Fibroblast of lung (primary cell): ENCODE data around the gene RAB25. TPM values are rescaled to one million over a fixed set of nuclear protein-coding genes. Genes with fewer than 3 reads are reported as not detected.

Source experiments
- DNase-seq, 2 donors: peaks; one replicate each; pipeline versions ENCODE4 v3.0.0 to v3.0.0-alpha.2; 2010; ENCODE audit warnings: low read depth in 2 of 2
- H2AFZ ChIP-seq: 2 replicates; pipeline ENCODE4 v1.5.1; 2012; ENCODE audit warnings: low read length, control low read depth, inconsistent platforms
- H3K27ac ChIP-seq: 2 replicates; pipeline ENCODE4 v1.5.1; 2011; ENCODE audit warnings: low read length, control low read depth; ENCODE audit not compliant: insufficient read depth
- H3K27me3 ChIP-seq: 2 replicates; pipeline ENCODE4 v1.5.1; 2011; ENCODE audit warnings: mild to moderate bottlenecking, low read length; ENCODE audit not compliant: control insufficient read depth, insufficient read depth
- H3K36me3 ChIP-seq: 2 replicates; pipeline ENCODE4 v1.5.1; 2011; ENCODE audit warnings: low read length; ENCODE audit not compliant: control insufficient read depth, insufficient read depth
- H3K4me1 ChIP-seq: 2 replicates; pipeline ENCODE4 v1.5.1; 2011; ENCODE audit warnings: low read length; ENCODE audit not compliant: control insufficient read depth, insufficient read depth; ENCODE audit errors: extremely low read depth
- H3K4me2 ChIP-seq: 2 replicates; pipeline ENCODE4 v1.5.1; 2011; ENCODE audit warnings: low read length, control low read depth; ENCODE audit not compliant: insufficient read depth; ENCODE audit errors: extremely low read depth
- H3K4me3 ChIP-seq, 4 experiments: fragments of 200-600 bp in 1 of 4; sonication (generic) in 1 of 4; replicated peaks in 1 of 4; 2 replicates each; pipeline ENCODE4 v1.5.1; 2011 to 2016; ENCODE audit warnings: low read length in 4 of 4, low read depth in 3 of 4, mild to moderate bottlenecking in 3 of 4, control low read depth in 2 of 4, inconsistent platforms in 1 of 4, mixed read lengths in 1 of 4; ENCODE audit not compliant: insufficient read depth in 1 of 4; ENCODE audit errors: control extremely low read depth in 1 of 4
- H3K79me2 ChIP-seq: 2 replicates; pipeline ENCODE4 v1.5.1; 2012; ENCODE audit warnings: mild to moderate bottlenecking, low read length, inconsistent platforms; ENCODE audit not compliant: control insufficient read depth, insufficient read depth
- H3K9ac ChIP-seq: 2 replicates; pipeline ENCODE4 v1.5.1; 2011; ENCODE audit warnings: mild to moderate bottlenecking, low read length, control low read depth; ENCODE audit not compliant: insufficient read depth
- H3K9me3 ChIP-seq: 2 replicates; pipeline ENCODE4 v1.5.1; 2012; ENCODE audit warnings: low read depth, low read length; ENCODE audit not compliant: control insufficient read depth, insufficient read depth
- H4K20me1 ChIP-seq: 2 replicates; pipeline ENCODE4 v1.5.1; 2011; ENCODE audit warnings: low read length; ENCODE audit not compliant: control insufficient read depth, insufficient read depth; ENCODE audit errors: extremely low read depth
- EZH2 ChIP-seq: IDR thresholded peaks from 2 replicates; pipeline ENCODE4 v1.5.1; 2012; ENCODE audit warnings: low read length, control low read depth, mild to moderate bottlenecking; ENCODE audit errors: missing control alignments
- polyA plus RNA-seq, 2 donors: library from polyadenylated mRNA; depleted of rRNA in 1 of 2; stranded (reverse) in 1 of 2; unstranded in 1 of 2; fragments of >200 nt; gene quantifications; 2 replicates each; pipeline ENCODE4 v1.2.1, GENCODE V29; 2011 to 2012; ENCODE audit warnings: missing spikeins in 1 of 2
- total RNA-seq: library from RNA; depleted of rRNA; stranded (reverse); fragments of >200 nt; gene quantifications from 2 replicates; pipeline ENCODE4 v1.2.1, GENCODE V29; 2014
- TF ChIP-seq, protein P1 (sequence below), 2 donors: IDR thresholded peaks in 1 of 2; conservative IDR thresholded peaks in 1 of 2; 1 replicate in 1 of 2; 2 replicates in 1 of 2; pipeline ENCODE4 v1.5.1; 2011 to 2012; ENCODE audit warnings: low read length in 2 of 2, control low read depth in 1 of 2, inconsistent platforms in 1 of 2, low read depth in 1 of 2, mild to moderate bottlenecking in 1 of 2

RAB25 gene
- total and polyA plus RNA-seq, 2 donors (not counting 1 experiment from before 2014, with no cell fraction given): not detected

GRCh38 chr1:156089704-156090103 lies 28.7 kb downstream of the RAB25 start:
- Histone ChIP-seq H3K9ac (no peak overlapping the region), H4K20me1 (no peaks in the 10 kb centered on the region), H3K9me3 (no peaks in the 10 kb centered on the region), H3K4me2 (no peak overlapping the region), H3K27ac (no peak overlapping the region), H3K27me3 (no peaks in the 10 kb centered on the region), H2AFZ (no peak overlapping the region), H3K79me2 (no peaks in the 10 kb centered on the region), H3K4me3 (no peak overlapping the region), H3K4me1 (peaks cover 3% of the 10 kb centered on the region), H3K36me3 (no peaks in the 10 kb centered on the region)
- TF ChIP-seq, protein P1, sequence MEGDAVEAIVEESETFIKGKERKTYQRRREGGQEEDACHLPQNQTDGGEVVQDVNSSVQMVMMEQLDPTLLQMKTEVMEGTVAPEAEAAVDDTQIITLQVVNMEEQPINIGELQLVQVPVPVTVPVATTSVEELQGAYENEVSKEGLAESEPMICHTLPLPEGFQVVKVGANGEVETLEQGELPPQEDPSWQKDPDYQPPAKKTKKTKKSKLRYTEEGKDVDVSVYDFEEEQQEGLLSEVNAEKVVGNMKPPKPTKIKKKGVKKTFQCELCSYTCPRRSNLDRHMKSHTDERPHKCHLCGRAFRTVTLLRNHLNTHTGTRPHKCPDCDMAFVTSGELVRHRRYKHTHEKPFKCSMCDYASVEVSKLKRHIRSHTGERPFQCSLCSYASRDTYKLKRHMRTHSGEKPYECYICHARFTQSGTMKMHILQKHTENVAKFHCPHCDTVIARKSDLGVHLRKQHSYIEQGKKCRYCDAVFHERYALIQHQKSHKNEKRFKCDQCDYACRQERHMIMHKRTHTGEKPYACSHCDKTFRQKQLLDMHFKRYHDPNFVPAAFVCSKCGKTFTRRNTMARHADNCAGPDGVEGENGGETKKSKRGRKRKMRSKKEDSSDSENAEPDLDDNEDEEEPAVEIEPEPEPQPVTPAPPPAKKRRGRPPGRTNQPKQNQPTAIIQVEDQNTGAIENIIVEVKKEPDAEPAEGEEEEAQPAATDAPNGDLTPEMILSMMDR (conservative IDR thresholded peaks at IDR 0.05 in 1 of 2, IDR thresholded peaks at IDR 0.05 in 1 of 2; ENCODE audit: low read depth in 1 of 2, low read length in 2 of 2): no peak
- no peak for TF ChIP-seq EZH2
- DNase-seq: no peak

DNA sequence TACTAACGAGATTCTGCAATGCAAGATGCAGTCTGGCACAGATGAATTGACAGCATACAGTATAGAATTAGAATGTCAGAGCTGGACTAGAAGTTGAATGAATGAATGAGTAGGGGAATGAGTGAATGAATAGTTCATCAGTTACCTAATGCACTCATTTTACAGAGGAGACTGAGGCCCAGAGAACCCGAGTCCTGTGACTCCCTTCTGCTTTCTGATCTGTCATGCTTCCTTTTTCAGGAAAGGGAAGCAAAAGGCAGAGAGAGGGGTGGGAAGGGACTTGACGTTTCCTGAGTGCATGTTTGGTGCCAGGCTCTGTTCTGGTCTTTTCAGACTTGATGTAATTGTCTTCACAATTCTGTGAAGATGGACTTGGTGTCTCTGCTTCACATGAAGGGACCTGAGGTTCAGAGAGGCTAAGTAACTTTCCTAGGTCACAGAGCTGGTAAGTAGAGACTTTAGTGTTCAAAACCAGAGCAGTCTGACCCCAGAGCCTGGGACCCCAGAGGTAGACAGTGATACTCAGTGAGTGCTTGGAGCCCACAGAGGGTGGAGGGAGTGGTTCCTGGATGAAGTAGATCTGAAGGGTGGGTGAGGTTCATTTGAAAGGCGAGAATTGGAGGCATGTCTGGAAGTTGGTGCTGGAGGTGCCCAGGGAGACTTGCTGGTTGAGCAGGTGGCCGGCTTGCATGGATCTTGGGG lies 29.3 kb downstream of the RAB25 start:
- Histone ChIP-seq H2AFZ (no peak overlapping the region), H3K79me2 (no peaks in the 10 kb centered on the region), H3K4me3 (no peak overlapping the region)

DNA sequence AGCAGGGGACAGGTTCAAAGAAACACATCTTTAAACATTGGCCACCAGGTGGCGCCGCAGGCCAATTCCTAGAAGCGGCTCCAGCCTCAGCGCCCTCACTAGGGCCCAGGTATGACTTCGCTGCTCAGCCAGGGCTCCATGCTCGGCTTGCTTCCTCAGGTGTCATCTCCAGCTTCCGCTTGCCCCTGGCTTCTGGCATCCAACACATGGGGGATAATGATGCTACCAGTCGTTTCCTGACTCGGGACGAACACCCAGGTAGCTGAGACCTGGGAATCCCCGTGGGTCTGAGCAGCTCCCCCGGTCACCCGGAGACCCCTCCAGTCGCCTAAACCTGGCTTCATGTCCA lies 29.9 kb downstream of the RAB25 start:
- Histone ChIP-seq H3K9me3 (no peaks in the 10 kb centered on the region), H3K36me3 (no peaks in the 10 kb centered on the region), H4K20me1 (no peaks in the 10 kb centered on the region), H3K4me3 (no peak overlapping the region), H3K9ac (no peak overlapping the region), H3K27ac (no peak overlapping the region), H3K4me2 (no peak overlapping the region), H3K27me3 (no peaks in the 10 kb centered on the region), H3K4me1 (peaks cover 3% of the 10 kb centered on the region), H2AFZ (no peak overlapping the region), H3K79me2 (no peaks in the 10 kb centered on the region)
- TF ChIP-seq, protein P1 (conservative IDR thresholded peaks at IDR 0.05 in 1 of 2, IDR thresholded peaks at IDR 0.05 in 1 of 2; ENCODE audit: low read depth in 1 of 2, low read length in 2 of 2): peak; percentile 63 to 69
- TF ChIP-seq EZH2: no peak
- peak; percentile 61 to 78 for DNase-seq

More for the DNA sequence above, 29.3 kb downstream of the RAB25 start:
- Histone ChIP-seq H4K20me1 (no peaks in the 10 kb centered on the region), H3K27ac (no peak overlapping the region), H3K4me2 (no peak overlapping the region), H3K4me1 (peaks cover 3% of the 10 kb centered on the region), H3K36me3 (no peaks in the 10 kb centered on the region), H3K9ac (no peak overlapping the region), H3K27me3 (no peaks in the 10 kb centered on the region), H3K9me3 (no peaks in the 10 kb centered on the region)
- no peak for DNase-seq
- TF ChIP-seq, protein P1 (conservative IDR thresholded peaks at IDR 0.05 in 1 of 2, IDR thresholded peaks at IDR 0.05 in 1 of 2; ENCODE audit: low read depth in 1 of 2, low read length in 2 of 2): no peak
- TF ChIP-seq EZH2: no peak
